ENCODE data around the gene MAPK10.
"Not testable (repeated sequence)": the region's sequence is repeated elsewhere in the genome, so short reads cannot be mapped to it uniquely, and the experiment has no call there.

Gene MAPK10

GRCh38 chr4:86338521-86338920 is 21.3 kb downstream of the MAPK10 start:
- no peak for ATAC-seq

GRCh38 chr4:86334020-86334750 is 25.7 kb downstream of the MAPK10 start:
- no peak for ATAC-seq

DNA sequence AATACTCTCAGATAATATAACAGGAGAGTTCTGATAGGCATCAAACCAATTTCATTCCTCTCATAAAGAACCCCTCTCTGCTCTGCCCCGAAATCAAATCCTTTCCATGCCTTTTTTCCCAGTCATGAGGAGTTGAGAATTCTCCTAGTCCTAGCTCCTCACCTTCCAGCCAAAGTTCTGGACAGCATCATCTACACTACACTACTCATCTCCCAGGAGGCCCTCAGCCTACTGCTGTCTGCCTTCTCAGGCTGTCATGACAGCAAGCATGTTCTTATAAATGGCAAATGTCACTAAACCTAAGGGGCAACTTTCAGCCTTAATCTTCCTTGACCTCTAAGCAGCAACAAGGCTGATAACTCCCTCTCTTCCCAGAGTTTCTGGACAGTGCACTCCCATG is 26.6 kb downstream of the MAPK10 start:
- ATAC-seq: peak in 1 of 2 donors; percentile 32

GRCh38 chr4:86330961-86331742 is 28.7 kb downstream of the MAPK10 start:
- no peak for ATAC-seq

- ATAC-seq: not testable (repeated sequence)
Measured at GRCh38 chr4:86330411-86330810, 29.4 kb downstream of the MAPK10 start.

DNA sequence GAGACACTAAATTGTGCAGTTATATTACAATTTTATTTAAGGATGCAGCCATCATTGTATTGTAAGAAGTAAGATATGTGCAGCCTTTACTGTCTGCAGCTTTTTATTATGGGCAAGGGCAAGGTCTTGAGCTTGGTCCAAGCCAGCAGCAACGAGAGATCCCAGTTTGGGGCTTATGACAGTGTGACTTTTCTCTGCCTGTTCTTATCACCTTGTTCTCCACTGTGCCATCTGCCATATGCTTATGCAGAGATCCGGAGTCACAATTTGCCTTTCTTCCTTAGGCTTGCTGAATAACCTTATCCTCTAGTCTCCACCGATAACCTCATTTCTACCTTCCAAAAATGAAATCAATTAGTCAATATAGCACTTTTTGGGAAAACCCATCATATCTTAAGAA is 30.4 kb downstream of the MAPK10 start:
- ATAC-seq: no peak

GRCh38 chr4:86326400-86326799 is 33.5 kb downstream of the MAPK10 start:
- ATAC-seq: no peak

DNA sequence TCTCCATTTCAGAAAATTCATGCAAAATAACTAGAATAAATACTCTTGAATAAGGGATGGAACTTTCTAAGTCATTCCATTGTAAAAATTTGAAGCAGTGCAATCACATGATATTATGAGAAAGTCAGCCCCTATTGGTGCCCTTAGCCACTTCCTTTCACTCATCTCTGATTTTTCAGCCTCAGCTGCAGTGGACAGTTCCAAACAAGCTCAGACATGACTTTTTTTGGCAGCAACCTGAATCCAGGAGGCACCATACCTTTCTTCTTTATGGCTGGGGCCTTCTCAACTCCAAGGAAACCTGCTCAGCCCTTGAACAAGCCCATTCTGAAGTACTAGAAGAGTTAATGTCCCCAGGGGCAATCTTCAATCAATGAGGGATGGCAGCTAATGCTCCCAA is 40.5 kb downstream of the MAPK10 start:
- ATAC-seq: no peak

GRCh38 chr4:86315579-86315978 is 44.3 kb downstream of the MAPK10 start:
- ATAC-seq: no peak

GRCh38 chr4:86313656-86314055 is 46.2 kb downstream of the MAPK10 start:
- no peak for ATAC-seq

- no peak for ATAC-seq
Measured at GRCh38 chr4:86307432-86307831, 52.4 kb downstream of the MAPK10 start.

DNA sequence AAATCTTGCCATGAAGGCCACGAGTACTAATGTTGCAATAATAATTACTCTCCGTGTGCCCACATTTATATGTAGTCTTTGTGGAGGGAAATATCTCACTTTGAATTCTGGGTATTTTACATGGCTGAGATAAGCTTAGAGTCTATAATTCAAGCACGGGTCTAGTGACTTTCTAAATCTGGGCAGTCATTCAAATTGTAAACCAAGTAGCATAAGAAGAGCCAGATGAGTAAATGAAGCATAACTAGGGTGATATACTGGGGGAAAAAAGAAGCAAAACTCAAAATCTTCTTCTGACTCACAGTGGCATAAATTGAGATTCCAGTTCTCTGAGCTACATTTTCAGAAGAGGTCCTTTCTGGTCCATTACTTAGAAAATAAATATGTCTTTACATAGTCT is 53.0 kb downstream of the MAPK10 start:
- no peak for ATAC-seq

- ATAC-seq: no peak
Measured at GRCh38 chr4:86302830-86303229, 57.0 kb downstream of the MAPK10 start.

DNA sequence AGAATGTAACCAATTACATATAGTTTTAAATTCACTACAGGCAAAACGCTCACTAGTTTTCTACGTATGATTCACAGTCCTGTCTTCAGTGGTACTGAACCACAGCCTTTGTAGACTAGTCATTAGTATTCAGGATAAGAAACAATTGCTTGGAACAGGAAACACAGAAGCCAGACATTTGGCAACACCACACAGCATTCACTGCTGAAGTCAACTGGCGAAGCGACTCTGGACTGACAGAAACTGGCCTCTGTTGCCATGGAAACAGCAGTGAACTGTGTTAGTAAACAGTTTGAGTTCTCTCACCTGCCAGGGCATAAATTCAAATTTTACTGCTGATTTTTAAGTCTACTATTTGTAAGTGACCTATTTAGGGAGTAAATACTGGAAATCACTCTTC is 57.6 kb downstream of the MAPK10 start:
- no peak for ATAC-seq

DNA sequence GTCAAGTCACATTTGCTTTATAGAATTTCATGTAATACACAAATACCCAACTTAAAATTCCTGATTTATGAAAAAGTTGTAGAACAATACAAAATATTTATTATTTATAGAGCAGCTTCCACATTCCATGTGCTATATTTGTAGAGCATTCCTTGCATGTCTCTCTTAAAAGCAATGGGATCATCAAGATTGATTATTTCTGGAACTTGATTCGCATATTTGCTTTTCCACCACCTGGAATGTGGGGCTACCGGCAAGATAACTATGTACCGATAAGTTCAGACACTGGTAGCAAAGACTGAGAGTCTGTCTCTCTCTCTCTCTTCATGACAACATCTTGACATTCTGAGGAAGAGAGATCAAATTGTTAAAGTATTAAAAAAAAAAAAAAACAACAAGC is 59.3 kb downstream of the MAPK10 start:
- ATAC-seq: no peak

DNA sequence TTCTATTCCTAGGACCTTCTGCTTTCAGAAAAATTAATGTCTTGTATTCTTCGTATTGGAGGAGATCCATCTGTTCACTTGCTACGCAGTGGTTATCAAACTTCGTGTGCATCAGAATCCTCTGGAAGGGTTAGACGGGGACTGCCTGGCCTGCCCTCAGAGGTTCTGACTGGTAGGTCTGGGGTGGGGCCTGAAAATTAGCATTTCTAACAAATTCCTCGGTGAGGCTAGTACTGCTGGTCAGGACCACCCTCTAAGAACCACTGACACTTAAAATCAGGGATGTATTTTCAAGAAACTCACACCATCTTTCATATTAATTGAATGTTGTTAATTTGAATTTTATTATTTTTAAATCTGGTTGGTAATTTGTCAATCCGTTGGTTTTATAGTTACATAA is 63.0 kb downstream of the MAPK10 start:
- no peak for ATAC-seq

- ATAC-seq: no peak
Measured at GRCh38 chr4:86294883-86295282, 65.0 kb downstream of the MAPK10 start.

- ATAC-seq: no peak
Measured at GRCh38 chr4:86291180-86291579, 68.7 kb downstream of the MAPK10 start.

- ATAC-seq: no peak
Measured at GRCh38 chr4:86286726-86287125, 73.1 kb downstream of the MAPK10 start.

- no peak for ATAC-seq
Measured at GRCh38 chr4:86283371-86283770, 76.5 kb downstream of the MAPK10 start.

- no peak for ATAC-seq
Measured at GRCh38 chr4:86280246-86280645, 79.6 kb downstream of the MAPK10 start.

- ATAC-seq: no peak
Measured at GRCh38 chr4:86279293-86279960, 80.4 kb downstream of the MAPK10 start.

DNA sequence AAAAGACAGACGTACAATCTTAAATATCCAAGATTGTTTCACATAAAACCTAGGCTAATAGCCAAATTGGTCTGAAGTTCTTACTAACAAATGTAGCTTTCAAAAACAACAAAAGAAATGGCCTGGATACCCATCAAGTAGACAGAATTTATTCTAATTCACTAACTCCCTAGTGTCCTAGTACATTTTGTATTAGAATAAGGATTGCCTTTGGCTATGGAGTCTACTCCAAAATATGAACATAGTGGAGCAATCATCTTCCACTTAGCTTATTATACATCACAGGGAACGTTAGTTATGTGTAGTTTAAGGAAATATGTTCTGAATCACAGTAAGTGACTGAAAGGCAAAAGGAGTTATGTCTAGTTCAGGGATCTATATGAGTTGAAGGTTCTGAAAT is 81.7 kb downstream of the MAPK10 start:
- no peak for ATAC-seq

DNA sequence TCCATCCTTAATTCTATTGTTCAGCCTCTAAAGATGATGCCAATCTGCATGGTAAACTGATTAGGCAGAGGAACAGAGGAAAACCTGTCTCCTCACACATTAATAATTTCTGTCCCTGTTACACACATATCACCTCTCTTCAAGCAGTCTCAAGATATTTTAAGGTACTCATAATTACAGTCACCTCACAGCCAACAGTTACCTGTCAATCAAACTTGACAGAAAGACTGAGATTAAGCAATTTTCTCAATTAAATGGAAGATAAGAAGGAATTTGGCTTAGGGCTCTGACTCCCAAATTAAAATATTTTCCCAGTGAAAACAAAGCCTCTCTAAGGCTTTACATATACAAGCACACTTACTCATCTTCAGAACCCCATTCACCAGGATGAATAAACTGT is 85.2 kb downstream of the MAPK10 start:
- ATAC-seq: no peak

Measured in activated CD4-positive, CD25-positive, alpha-beta regulatory T cell treated with anti-CD3 and anti-CD28 coated beads, Interleukin-2, amount 50 U/mL, for 24 hours (primary cell).